Measurements from ENCODE around the gene SYNGR2.

SYNGR2 gene

GRCh38 chr17:78206298-78206697 is 37.9 kb downstream of the SYNGR2 start:
- FAIRE-seq: no peak

GRCh38 chr17:78208486-78208885 is 40.1 kb downstream of the SYNGR2 start:
- FAIRE-seq: no peak

GRCh38 chr17:78210111-78210510 is 41.7 kb downstream of the SYNGR2 start:
- FAIRE-seq: no peak

GRCh38 chr17:78211032-78211431 is 42.7 kb downstream of the SYNGR2 start:
- no peak for FAIRE-seq

GRCh38 chr17:78214016-78214705 is 45.8 kb downstream of the SYNGR2 start, which contains the start of gene BIRC5:
TSS of gene BIRC5 (plus strand) at chr17:78214253. CDS start at chr17:78214317, 64 bp downstream.
- FAIRE-seq: no peak

GRCh38 chr17:78214706-78215061 is 46.3 kb downstream of the SYNGR2 start:
- FAIRE-seq: no peak

- no peak for FAIRE-seq
Observed at GRCh38 chr17:78219396-78220150, 51.2 kb downstream of the SYNGR2 start.

Data from colon (tissue), 2 donors.